Measurements from ENCODE around the gene FAM20A. TPM values are rescaled to one million over a fixed set of nuclear protein-coding genes. Genes with fewer than 3 reads are reported as not detected.

FAM20A gene
- total and polyA plus RNA-seq, 9 of the 15 experiments (the other 6 are each of a cell fraction or from before 2014, with no cell fraction given), result 0.07 TPM; not detected in 8

GRCh38 chr17:68512247-68512959, 88.8 kb downstream of the FAM20A start, which contains the start of gene PRKAR1A (continued):
- no peak for TF ChIP-seq SNIP1 (IDR thresholded peaks at IDR 0.05; ENCODE audit: low read depth)
- TF ChIP-seq PTBP1 (IDR thresholded peaks at IDR 0.05; ENCODE audit: low read depth, low read length), result no peak
- TF ChIP-seq KHSRP (IDR thresholded peaks at IDR 0.05), result no peak
- no peak for TF ChIP-seq TRIM25 (IDR thresholded peaks at IDR 0.05; ENCODE audit: borderline replicate concordance)
- TF ChIP-seq NEUROD1 (IDR thresholded peaks at IDR 0.05; ENCODE audit: borderline replicate concordance, low read depth, low read length, partially characterized antibody), result peak; percentile 87
- TF ChIP-seq TRIM28 (IDR thresholded peaks at IDR 0.05), result no peak
- TF ChIP-seq NCOA2 (IDR thresholded peaks at IDR 0.05; ENCODE audit: partially characterized antibody in 2 of 2), result no peak
- TF ChIP-seq HMGXB4 (CRISPR knock-in tag; IDR thresholded peaks at IDR 0.05), result no peak
- TF ChIP-seq PCBP1 (IDR thresholded peaks at IDR 0.05; ENCODE audit: low read depth, low read length, poor library complexity, severe bottlenecking), result peak; percentile 49
- TF ChIP-seq ETV5 (CRISPR knock-in tag; IDR thresholded peaks at IDR 0.05; ENCODE audit: low read depth), result peak; percentile 79
- no peak for TF ChIP-seq BRF1 (IDR thresholded peaks at IDR 0.05; ENCODE audit: borderline replicate concordance, extremely low read depth, insufficient read length)
- no peak for TF ChIP-seq ZBTB5 (IDR thresholded peaks at IDR 0.05)
- no peak for TF ChIP-seq SAFB (IDR thresholded peaks at IDR 0.05; ENCODE audit: borderline replicate concordance, low read depth, low read length)
- TF ChIP-seq SREBF1 (IDR thresholded peaks at IDR 0.05; ENCODE audit: borderline replicate concordance, low read depth, low read length), result no peak
- TF ChIP-seq HDAC6 (IDR thresholded peaks at IDR 0.05; ENCODE audit: low read depth, low read length), result no peak
- TF ChIP-seq CTCF (IDR thresholded peaks at IDR 0.05 in 2 of 3, conservative IDR thresholded peaks at IDR 0.05 in 1 of 3; ENCODE audit: insufficient read depth in 2 of 3, low read depth in 1 of 3, low read length in 3 of 3), result no peak
- peak; percentile 44; the same call in 1 of the 2 replicates for TF ChIP-seq ARID1B (IDR thresholded peaks at IDR 0.05)
- 0 out of 4 replicates have a peak, but pooled peaks of 1 of the 2 experiments have one; percentile 22 for TF ChIP-seq TBL1XR1 (IDR thresholded peaks at IDR 0.05; ENCODE audit: low read length in 2 of 2)
- TF ChIP-seq MEF2D (tag; conservative IDR thresholded peaks at IDR 0.05; ENCODE audit: low read depth), result no peak
- TF ChIP-seq PURB (CRISPR knock-in tag; IDR thresholded peaks at IDR 0.05; ENCODE audit: low read depth), result no peak
- no peak for TF ChIP-seq SMAD1 (IDR thresholded peaks at IDR 0.05; ENCODE audit: low read depth, low read length, partially characterized antibody)

Measured in K562 (cell line).